ENCODE measurements around the gene SEC61A1.

- no peak for TF ChIP-seq CTCF (IDR thresholded peaks at IDR 0.05)
- no peak for TF ChIP-seq POLR2A (IDR thresholded peaks at IDR 0.05)
Measured at GRCh38 chr3:128060473-128061381, 8.5 kb downstream of the SEC61A1 start.
